NCI-H2196 treated with DMSO at 0.1 percent for 48 hours (cell line): ENCODE data around the gene UQCRC1.
"Not testable (repeated sequence)": the region's sequence is repeated elsewhere in the genome, so short reads cannot be mapped to it uniquely, and the experiment has no call there.

Source experiments
- DNase-seq: peaks from one replicate; lab custom pipeline; 2025; ENCODE audit not compliant: unreplicated experiment; lab: John Stamatoyannopoulos, UW

The UQCRC1 gene

GRCh38 chr3:48555949-48556795, 53.3 kb downstream of the UQCRC1 start:
- DNase-seq: no peak

GRCh38 chr3:48555231-48555948, 54.1 kb downstream of the UQCRC1 start:
- DNase-seq: no peak

- no peak for DNase-seq
Measured at GRCh38 chr3:48553886-48554845, 55.3 kb downstream of the UQCRC1 start.

GRCh38 chr3:48553361-48553760, 56.1 kb downstream of the UQCRC1 start:
- DNase-seq: no peak

GRCh38 chr3:48552111-48552951, 57.1 kb downstream of the UQCRC1 start:
- no peak for DNase-seq

- DNase-seq: not testable (repeated sequence)
Measured at GRCh38 chr3:48551651-48552050, 57.8 kb downstream of the UQCRC1 start.
